ENCODE results near the gene SCT. TPM values are rescaled to one million over a fixed set of nuclear protein-coding genes. Genes with fewer than 3 reads are reported as not detected.

Gene SCT
- total and polyA plus RNA-seq, 2 of the 8 experiments (the other 6 are each of a cell fraction or from before 2014, with no cell fraction given) = 1.7 to 2.0 TPM

- Histone ChIP-seq H3K4me1 (replicated peaks in 1 of 4; ENCODE audit: control insufficient read depth in 3 of 4, insufficient read depth in 4 of 4, low read length in 3 of 4) (no peaks in the 10 kb centered on the region), H3K79me2 (ENCODE audit: control insufficient read depth in 1 of 2, insufficient read depth in 2 of 2, low read length in 2 of 2) (peaks cover 0 to 12% of the 10 kb centered on the region in 2 experiments; a peak in 2 of 4 replicates), H3K23me2 (ENCODE audit: low read depth, low read length) (no peaks in the 10 kb centered on the region), H2AK5ac (ENCODE audit: low read depth, low read length) (no peak overlapping the region), H3K79me1 (ENCODE audit: low read depth, low read length) (peaks cover 8% of the 10 kb centered on the region; the same call in 1 of the 2 replicates), H4K8ac (ENCODE audit: extremely low read depth, insufficient read depth, low read length) (no peak overlapping the region; the same call in 1 of the 2 replicates), H2BK5ac (ENCODE audit: low read depth, low read length) (no peak overlapping the region), H2BK15ac (ENCODE audit: low read length) (no peak overlapping the region), H3K4me2 (ENCODE audit: insufficient read depth in 1 of 2, low read depth in 2 of 2, low read length in 2 of 2) (no peak overlapping the region), H4K20me1 (replicated peaks in 1 of 2; ENCODE audit: control insufficient read depth in 1 of 2, insufficient read depth in 2 of 2, low read length in 2 of 2) (peaks cover 19 to 23% of the 10 kb centered on the region in 2 experiments), H3K36me3 (ENCODE audit: control insufficient read depth in 2 of 4, insufficient read depth in 4 of 4, low read length in 3 of 4) (peaks cover 28 to 53% (median 44%) of the 10 kb centered on the region in 4 experiments; a peak in 7 of 8 replicates), H3K14ac (ENCODE audit: insufficient read length) (no peak overlapping the region), H3K18ac (ENCODE audit: extremely low read depth, low read length) (no peak overlapping the region), H2AFZ (ENCODE audit: low read length) (no peak overlapping the region), H3K56ac (replicated peaks; ENCODE audit: insufficient read length, low read depth, low read length) (no peak overlapping the region), H4K5ac (ENCODE audit: insufficient read length, low read depth, low read length) (no peak overlapping the region), H3K4ac (replicated peaks; ENCODE audit: insufficient read length, low read depth, low read length) (no peak overlapping the region), H2BK12ac (ENCODE audit: low read depth, low read length) (no peak overlapping the region), H3K23ac (ENCODE audit: insufficient read length) (no peak overlapping the region), H3K27me3 (replicated peaks in 1 of 4; ENCODE audit: control insufficient read depth in 3 of 4, extremely low read depth in 1 of 4, insufficient read depth in 3 of 4, low read length in 3 of 4) (no peaks in the 10 kb centered on the region), H2BK20ac (ENCODE audit: low read length) (no peak overlapping the region), H3K9ac (replicated peaks in 1 of 4; ENCODE audit: extremely low read depth in 1 of 4, low read depth in 3 of 4, low read length in 3 of 4) (no peak overlapping the region), H4K91ac (replicated peaks; ENCODE audit: insufficient read length, low read length) (no peak overlapping the region), H3K4me3 (ENCODE audit: extremely low read depth in 1 of 4, insufficient read depth in 2 of 4, low read depth in 3 of 4, low read length in 4 of 4) (no peak overlapping the region), H2BK120ac (replicated peaks; ENCODE audit: low read depth, low read length) (no peak overlapping the region), H3K9me3 (ENCODE audit: insufficient read depth in 2 of 2, low read depth in 1 of 2, low read length in 1 of 2) (no peaks in the 10 kb centered on the region), H3K27ac (ENCODE audit: low read depth, low read length) (no peak overlapping the region)
- no peak for FAIRE-seq
- DNase-seq (ENCODE audit: low read depth in 1 of 2, low spot score in 2 of 2) = no peak
- ChIA-PET POLR2A (ENCODE audit: partially characterized antibody) (interaction anchor here (0.6 to 2.2 kb wide), 2 partner anchors 10 to 16 kb away, joined by 3 to 9 read pairs; no protein-coding TSS in a partner anchor), CTCF (ENCODE audit: partially characterized antibody) (interaction anchor here (0.6 kb wide), 1 partner anchor 137 kb away, joined by 5 read pairs; no protein-coding TSS in a partner anchor)
- 91% methylated on average over 8 of the region's 8 CpGs; no CpG with 5 or more reads in 1 of the 2 experiments for WGBS, 2 experiments (ENCODE audit: extremely low coverage in 1 of 2, insufficient coverage in 1 of 2, insufficient read length in 1 of 2, insufficient replicate concordance in 2 of 2, low coverage in 1 of 2, low lambda C conversion rate in 2 of 2, missing lambda C conversion rate in 1 of 2)
- TF ChIP-seq CHD1 (IDR thresholded peaks at IDR 0.05; ENCODE audit: low read depth, low read length) = no peak
- TF ChIP-seq SP4 (IDR thresholded peaks at IDR 0.05; ENCODE audit: low read length) = no peak
- no peak for TF ChIP-seq CTBP2 (IDR thresholded peaks at IDR 0.05; ENCODE audit: borderline replicate concordance, insufficient read depth, insufficient read length, low read length)
- TF ChIP-seq POLR2AphosphoS5 (IDR thresholded peaks at IDR 0.05; ENCODE audit: low read depth, low read length) = no peak
- no peak for TF ChIP-seq SRF (IDR thresholded peaks at IDR 0.05; ENCODE audit: low read depth, low read length)
- no peak for TF ChIP-seq FOSL1 (IDR thresholded peaks at IDR 0.05; ENCODE audit: insufficient read depth, low read depth, low read length)
- TF ChIP-seq RFX5 (IDR thresholded peaks at IDR 0.05; ENCODE audit: borderline replicate concordance, low read depth, low read length) = no peak
- no peak for TF ChIP-seq CBX5 (IDR thresholded peaks at IDR 0.05; ENCODE audit: low read depth, low read length)
- no peak for TF ChIP-seq USF2 (IDR thresholded peaks at IDR 0.05; ENCODE audit: low read length)
- no peak for TF ChIP-seq HDAC6 (IDR thresholded peaks at IDR 0.05; ENCODE audit: low read depth, low read length)
- TF ChIP-seq EP300 (IDR thresholded peaks at IDR 0.05; ENCODE audit: borderline replicate concordance in 1 of 2, low read depth in 2 of 2, low read length in 2 of 2) = no peak
These were observed 39.4 kb downstream of the SCT start for GRCh38 chr11:587546-587945.
